Measurements from ENCODE around the gene RPS6KA4. TPM values are rescaled to one million over a fixed set of nuclear protein-coding genes. Genes with fewer than 3 reads are reported as not detected.

Gene RPS6KA4
- total RNA-seq, 1 donor from 2014 or later: 34.9 TPM

- H3K36me3 Mint-ChIP-seq (ENCODE audit: low read depth): peaks cover 2% of the 10 kb centered on the region
- H3K9me3 Mint-ChIP-seq (ENCODE audit: low read depth): no peaks in the 10 kb centered on the region
- H3K4me1 Mint-ChIP-seq (ENCODE audit: low read depth): peaks cover 23% of the 10 kb centered on the region
- H3K27me3 Mint-ChIP-seq (ENCODE audit: low read depth): peaks cover 7% of the 10 kb centered on the region
- no peak overlapping the region for H3K4me3 Mint-ChIP-seq (ENCODE audit: unreplicated experiment)
- no peak for TF ChIP-seq CTCF (IDR thresholded peaks at IDR 0.05)
- H3K27ac Mint-ChIP-seq (ENCODE audit: unreplicated experiment): no peak overlapping the region
- no peak for DNase-seq (ENCODE audit: low spot score)
Observed at GRCh38 chr11:64407221-64407620, 48.3 kb downstream of the RPS6KA4 start.

GRCh38 chr11:64407630-64408029 is 48.7 kb downstream of the RPS6KA4 start:
- Mint-ChIP-seq H3K4me3 (ENCODE audit: unreplicated experiment) (no peak overlapping the region), H3K4me1 (ENCODE audit: low read depth) (peaks cover 23% of the 10 kb centered on the region), H3K27ac (ENCODE audit: unreplicated experiment) (no peak overlapping the region), H3K27me3 (ENCODE audit: low read depth) (peaks cover 7% of the 10 kb centered on the region), H3K9me3 (ENCODE audit: low read depth) (no peaks in the 10 kb centered on the region), H3K36me3 (ENCODE audit: low read depth) (peaks cover 2% of the 10 kb centered on the region)
- no peak for TF ChIP-seq CTCF (IDR thresholded peaks at IDR 0.05)
- no peak for DNase-seq (ENCODE audit: low spot score)

GRCh38 chr11:64409278-64409677 is 50.3 kb downstream of the RPS6KA4 start:
- no peak overlapping the region for H3K4me3 Mint-ChIP-seq (ENCODE audit: unreplicated experiment)
- H3K4me1 Mint-ChIP-seq (ENCODE audit: low read depth): peaks cover 23% of the 10 kb centered on the region
- DNase-seq (ENCODE audit: low spot score): no peak
- no peak for TF ChIP-seq CTCF (IDR thresholded peaks at IDR 0.05)
- peaks cover 7% of the 10 kb centered on the region for H3K27me3 Mint-ChIP-seq (ENCODE audit: low read depth)
- no peaks in the 10 kb centered on the region for H3K36me3 Mint-ChIP-seq (ENCODE audit: low read depth)
- no peaks in the 10 kb centered on the region for H3K9me3 Mint-ChIP-seq (ENCODE audit: low read depth)
- H3K27ac Mint-ChIP-seq (ENCODE audit: unreplicated experiment): no peak overlapping the region

GRCh38 chr11:64409707-64410403 is 50.9 kb downstream of the RPS6KA4 start:
- no peak overlapping the region for H3K4me3 Mint-ChIP-seq (ENCODE audit: unreplicated experiment)
- H3K9me3 Mint-ChIP-seq (ENCODE audit: low read depth): no peaks in the 10 kb centered on the region
- H3K27ac Mint-ChIP-seq (ENCODE audit: unreplicated experiment): no peak overlapping the region
- H3K36me3 Mint-ChIP-seq (ENCODE audit: low read depth): no peaks in the 10 kb centered on the region
- H3K4me1 Mint-ChIP-seq (ENCODE audit: low read depth): peaks cover 20% of the 10 kb centered on the region
- H3K27me3 Mint-ChIP-seq (ENCODE audit: low read depth): peaks cover 6% of the 10 kb centered on the region
- DNase-seq (ENCODE audit: low spot score): no peak
- no peak for TF ChIP-seq CTCF (IDR thresholded peaks at IDR 0.05)

GRCh38 chr11:64410404-64410734 is 51.4 kb downstream of the RPS6KA4 start:
- peaks cover 6% of the 10 kb centered on the region for H3K27me3 Mint-ChIP-seq (ENCODE audit: low read depth)
- DNase-seq (ENCODE audit: low spot score): no peak
- no peak overlapping the region for H3K27ac Mint-ChIP-seq (ENCODE audit: unreplicated experiment)
- no peak overlapping the region for H3K4me3 Mint-ChIP-seq (ENCODE audit: unreplicated experiment)
- no peaks in the 10 kb centered on the region for H3K36me3 Mint-ChIP-seq (ENCODE audit: low read depth)
- TF ChIP-seq CTCF (IDR thresholded peaks at IDR 0.05): no peak
- peaks cover 16% of the 10 kb centered on the region for H3K4me1 Mint-ChIP-seq (ENCODE audit: low read depth)
- H3K9me3 Mint-ChIP-seq (ENCODE audit: low read depth): no peaks in the 10 kb centered on the region
